ENCODE measurements around the gene CD80.

DNA sequence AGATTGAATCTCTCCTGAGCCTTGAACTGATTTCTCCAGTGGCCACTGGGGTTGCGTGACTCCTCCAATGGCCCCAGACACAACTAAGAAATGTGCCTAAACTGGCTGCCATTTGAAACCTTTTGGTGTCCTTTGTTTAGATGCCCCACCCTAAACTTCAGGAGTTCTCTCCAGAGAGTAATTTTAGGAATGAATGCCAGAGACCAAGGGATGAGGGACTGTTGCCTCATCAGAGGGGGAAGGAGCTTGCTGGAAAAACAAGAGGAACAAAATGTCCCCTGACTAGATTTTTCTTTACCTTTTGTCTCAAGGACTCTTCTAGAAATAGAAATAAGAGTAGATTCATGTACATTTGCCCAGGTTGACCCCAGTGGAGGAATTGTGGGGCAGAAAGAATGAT, 11.8 kb upstream of the CD80 start:
- TF ChIP-seq, protein P1, sequence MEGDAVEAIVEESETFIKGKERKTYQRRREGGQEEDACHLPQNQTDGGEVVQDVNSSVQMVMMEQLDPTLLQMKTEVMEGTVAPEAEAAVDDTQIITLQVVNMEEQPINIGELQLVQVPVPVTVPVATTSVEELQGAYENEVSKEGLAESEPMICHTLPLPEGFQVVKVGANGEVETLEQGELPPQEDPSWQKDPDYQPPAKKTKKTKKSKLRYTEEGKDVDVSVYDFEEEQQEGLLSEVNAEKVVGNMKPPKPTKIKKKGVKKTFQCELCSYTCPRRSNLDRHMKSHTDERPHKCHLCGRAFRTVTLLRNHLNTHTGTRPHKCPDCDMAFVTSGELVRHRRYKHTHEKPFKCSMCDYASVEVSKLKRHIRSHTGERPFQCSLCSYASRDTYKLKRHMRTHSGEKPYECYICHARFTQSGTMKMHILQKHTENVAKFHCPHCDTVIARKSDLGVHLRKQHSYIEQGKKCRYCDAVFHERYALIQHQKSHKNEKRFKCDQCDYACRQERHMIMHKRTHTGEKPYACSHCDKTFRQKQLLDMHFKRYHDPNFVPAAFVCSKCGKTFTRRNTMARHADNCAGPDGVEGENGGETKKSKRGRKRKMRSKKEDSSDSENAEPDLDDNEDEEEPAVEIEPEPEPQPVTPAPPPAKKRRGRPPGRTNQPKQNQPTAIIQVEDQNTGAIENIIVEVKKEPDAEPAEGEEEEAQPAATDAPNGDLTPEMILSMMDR (IDR thresholded peaks at IDR 0.05; ENCODE audit: low read depth, low read length, poor library complexity, severe bottlenecking), result no peak
- TF ChIP-seq EZH2phosphoT487 (IDR thresholded peaks at IDR 0.05; ENCODE audit: borderline replicate concordance, low read length), result no peak

Data from DOHH2 (cell line).